Thyroid gland (tissue), 4 donors: Measurements from ENCODE around the gene TCF7.

ENCODE experiments used
- CTCF ChIP-seq, 6 experiments: fragments of 200-600 bp in 3 of 6; fragments of 450-650 bp in 3 of 6; sonication (generic) in 3 of 6; IDR thresholded peaks; one replicate each; pipeline ENCODE4 v1.5.1; 2016 to 2019; ENCODE audit warnings: antibody characterized with exemption in 6 of 6, mild to moderate bottlenecking in 2 of 6, inconsistent platforms in 1 of 6, moderate library complexity in 1 of 6
- POLR2A ChIP-seq, 2 donors: fragments of 450-650 bp; IDR thresholded peaks; one replicate each; pipeline ENCODE4 v1.6.1; 2017; ENCODE audit warnings: antibody characterized with exemption in 2 of 2, mild to moderate bottlenecking in 2 of 2, moderate library complexity in 1 of 2

DNA sequence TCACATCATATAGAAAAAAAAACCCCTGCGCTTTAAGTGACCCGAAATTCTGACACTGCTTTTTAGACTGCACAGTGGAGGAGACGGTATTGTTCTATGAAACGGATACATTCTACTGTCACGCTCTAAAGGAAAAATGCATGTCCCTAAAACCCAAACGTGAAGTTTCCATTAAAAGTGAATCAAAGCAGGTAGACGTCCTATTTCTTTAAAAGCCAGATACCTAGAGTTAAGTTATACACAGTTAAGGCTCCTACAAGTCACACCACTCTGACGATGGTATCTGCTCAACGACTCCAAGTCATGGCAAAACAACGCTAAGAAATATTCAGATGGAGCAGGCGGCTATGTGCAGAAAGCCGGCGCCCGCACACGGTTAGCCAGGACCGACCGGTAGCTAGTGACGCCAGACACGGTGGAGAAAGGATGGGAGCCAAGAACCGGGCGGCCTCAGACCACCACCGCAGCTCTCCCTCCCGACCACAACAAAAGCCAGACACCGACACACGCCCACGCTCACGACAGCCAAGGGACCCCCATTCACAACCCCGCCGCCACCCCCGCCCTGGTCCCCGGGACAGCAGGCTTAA, 61.5 kb downstream of the TCF7 start:
- TF ChIP-seq CTCF (IDR thresholded peaks at IDR 0.05) (no peak), POLR2A (IDR thresholded peaks at IDR 0.05) (no peak)
